GM12878 (cell line): ENCODE data around the gene DNAJC5G. TPM values are rescaled to one million over a fixed set of nuclear protein-coding genes. Genes with fewer than 3 reads are reported as not detected.
"Not testable (repeated sequence)": the region's sequence is repeated elsewhere in the genome, so short reads cannot be mapped to it uniquely, and the experiment has no call there.

Source experiments
- ATAC-seq: fragments of 200-7000 bp; cut with Tn5 transposase; 3 replicates; pipeline ENCODE4 v1.9.1; 2020; ENCODE audit warnings: mild to moderate bottlenecking, moderate library complexity
- BruUV-seq: library from RNA; stranded (reverse); fragments of 400-500 nt; replicated peaks from 2 replicates; lab custom pipeline; 2021; lab: Mats Ljungman, UMichigan
- CTCF ChIA-PET: fragments of 300-600 bp; sonication (Branson Sonifier 250); formaldehyde crosslinking; extraction: SDS; loops from one replicate; lab custom pipeline; 2021; ENCODE audit warnings: inconsistent platforms; lab: Yijun Ruan, JAX
- POLR2A ChIA-PET: fragments of 350-600 bp; formaldehyde crosslinking; extraction: SDS; loops from one replicate; lab custom pipeline; 2021; ENCODE audit warnings: inconsistent platforms; lab: Charles Lee
- RAD21 ChIA-PET: fragments of 300-600 bp; sonication (Branson Sonifier 250); formaldehyde crosslinking; loops from one replicate; lab custom pipeline; 2023; ENCODE audit warnings: antibody characterized with exemption; ENCODE audit not compliant: unreplicated experiment; lab: Charles Lee
- SMC1A ChIA-PET: fragments of 300-600 bp; sonication (Branson Sonifier 250); formaldehyde crosslinking; loops from one replicate; lab custom pipeline; 2023; ENCODE audit not compliant: unreplicated experiment, uncharacterized antibody; lab: Charles Lee
- DNase-seq: peaks from one replicate; pipeline ENCODE4 v3.0.0-alpha.2; 2011; ENCODE audit warnings: low read depth, low spot score
- FAIRE-seq: peaks from 3 replicates; lab custom pipeline; 2011; peaks lifted over from hg19 to GRCh38; lab: Jason Lieb, UNC
- H2AFZ ChIP-seq: 2 replicates; pipeline ENCODE4 v1.6.0; 2011; ENCODE audit warnings: low read depth, low read length, control low read depth; ENCODE audit not compliant: control insufficient read depth
- H3K27ac ChIP-seq: 2 replicates; pipeline ENCODE4 v1.5.1; 2011; ENCODE audit warnings: control low read depth; ENCODE audit not compliant: control insufficient read depth, insufficient read depth
- H3K27me3 ChIP-seq, 2 experiments: replicated peaks in 1 of 2; 2 replicates each; pipeline versions ENCODE4 v1.6.0 to v1.6.1; 2011; ENCODE audit warnings: low read length in 1 of 2; ENCODE audit not compliant: control insufficient read depth in 2 of 2, insufficient read depth in 2 of 2
- H3K36me3 ChIP-seq, 2 experiments: 2 replicates each; pipeline ENCODE4 v1.5.1; 2011; ENCODE audit warnings: low read length in 1 of 2; ENCODE audit not compliant: control insufficient read depth in 2 of 2, insufficient read depth in 2 of 2
- H3K4me1 ChIP-seq: 2 replicates; pipeline ENCODE4 v1.6.1; 2011; ENCODE audit warnings: mild to moderate bottlenecking, low read length, moderate library complexity, mixed read lengths; ENCODE audit not compliant: control insufficient read depth, insufficient read depth
- H3K4me2 ChIP-seq: 2 replicates; pipeline ENCODE4 v1.6.0; 2011; ENCODE audit warnings: control low read depth; ENCODE audit not compliant: control insufficient read depth, insufficient read depth
- H3K4me3 ChIP-seq: fragments of 200-600 bp; sonication (generic); 2 replicates; pipeline ENCODE4 v1.5.1; 2016
- H3K79me2 ChIP-seq: 2 replicates; pipeline ENCODE4 v1.6.0; 2011; ENCODE audit warnings: low read length; ENCODE audit not compliant: control insufficient read depth, insufficient read depth
- H3K9ac ChIP-seq: 2 replicates; pipeline ENCODE4 v1.8.0; 2011; ENCODE audit warnings: low read length, control low read depth, mixed read lengths; ENCODE audit not compliant: control insufficient read depth, insufficient read depth
- H3K9me3 ChIP-seq: replicated peaks from 3 replicates; pipeline ENCODE4 v1.5.1; 2011; ENCODE audit warnings: mild to moderate bottlenecking, low read length; ENCODE audit not compliant: control insufficient read depth, insufficient read depth
- H4K20me1 ChIP-seq: 2 replicates; pipeline ENCODE4 v1.6.0; 2011; ENCODE audit not compliant: control insufficient read depth, insufficient read depth
- SMARCA5 ChIP-seq: fragments of 450-650 bp; IDR thresholded peaks from 2 replicates; pipeline ENCODE4 v1.6.1; 2017; ENCODE audit warnings: mild to moderate bottlenecking
- TBL1XR1 ChIP-seq: IDR thresholded peaks from 2 replicates; pipeline ENCODE4 v1.6.1; 2012; ENCODE audit warnings: low read depth, low read length, improper control_type of control experiment
- WGBS: methylation state at CpG from one replicate; pipeline ENCODE4 v1.1.6; 2016; ENCODE audit warnings: low lambda C conversion rate; ENCODE audit not compliant: insufficient replicate concordance, insufficient coverage; ENCODE audit errors: missing lambda C conversion rate; 5-methylcytosine and 5-hydroxymethylcytosine counted together
- in situ Hi-C: fragments of 300-500 bp; cut with MboI; formaldehyde crosslinking; loops from 9 replicates; pipeline ENCODE4 v1.14.3; 2018; ENCODE audit warnings: mixed read lengths
- intact Hi-C: fragments of 100-400 bp; cut with micrococcal nuclease; formaldehyde crosslinking; loops from one replicate; pipeline ENCODE4 v1.14.2; 2022; ENCODE audit not compliant: unreplicated experiment
- polyA plus RNA-seq, 11 experiments: library from polyadenylated mRNA; depleted of rRNA in 4 of 11; unstranded in 6 of 11; stranded (reverse) in 5 of 11; fragments of >200 nt; fragmentation: Nextera tagmentation in 4 of 11; fragmentation: Illumina TruSeq in 1 of 11; extraction: Ambion mirVana in 4 of 11; extraction: Trizol in 1 of 11; gene quantifications; 1 replicate in 1 of 11; 2 replicates in 10 of 11; pipeline versions ENCODE4 v1.2.1 to v1.2.3, GENCODE V29; 2011 to 2016; ENCODE audit warnings: inconsistent platforms in 2 of 11, missing spikeins in 2 of 11, low read depth in 1 of 11
- total RNA-seq, 4 experiments: library from RNA; depleted of rRNA in 3 of 4; stranded (reverse); fragments of >200 nt in 3 of 4; fragmentation: Illumina TruSeq in 1 of 4; extraction: Trizol in 1 of 4; gene quantifications; 2 replicates each; pipeline versions ENCODE4 v1.2.1 to v1.2.3, GENCODE V29; 2013 to 2021

Gene DNAJC5G
- total and polyA plus RNA-seq, 10 of the 15 experiments (the other 5 are each of a cell fraction or from before 2014, with no cell fraction given) = not detected

DNA sequence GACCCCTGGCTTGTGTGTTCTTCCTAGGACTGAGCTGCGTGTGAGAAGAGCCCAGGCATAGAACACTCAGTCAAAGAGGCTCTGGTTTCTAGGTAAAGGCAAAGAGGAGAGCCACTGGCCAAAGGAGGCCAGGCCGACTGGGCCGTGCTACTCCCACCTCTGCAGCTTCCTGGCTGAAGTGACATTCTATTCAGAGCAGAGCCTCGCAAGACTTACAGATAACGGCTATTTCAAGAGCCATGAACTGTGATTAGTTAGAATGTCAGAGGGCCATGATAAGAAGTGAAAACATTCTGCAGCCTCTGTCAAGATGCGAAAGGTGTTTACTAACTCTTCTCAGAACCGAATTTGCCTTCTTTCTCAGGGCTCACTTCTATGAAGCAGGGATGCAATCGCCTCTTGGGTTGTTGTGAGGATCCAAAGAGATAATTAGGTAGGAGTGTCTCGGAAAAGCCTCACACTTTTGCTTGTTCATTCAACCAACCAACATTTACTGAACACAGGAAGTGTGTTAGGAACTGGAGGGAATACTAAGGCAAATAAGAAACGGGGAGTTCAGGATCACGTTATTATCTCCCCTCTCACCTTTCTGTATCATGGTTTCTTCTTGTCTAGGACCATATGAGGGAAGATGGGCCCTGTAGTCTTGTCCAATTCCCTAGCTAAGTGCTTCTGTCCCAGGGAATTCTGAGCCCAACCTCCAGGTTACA lies 3.4 kb upstream of the DNAJC5G start:
- Histone ChIP-seq H3K79me2 (no peaks in the 10 kb centered on the region), H3K4me3 (no peak overlapping the region), H3K9me3 (no peaks in the 10 kb centered on the region), H3K27me3 (no peaks in the 10 kb centered on the region), H4K20me1 (no peaks in the 10 kb centered on the region), H3K4me1 (peaks cover 4% of the 10 kb centered on the region; the same call in 1 of the 2 replicates), H3K36me3 (no peaks in the 10 kb centered on the region), H3K4me2 (no peak overlapping the region), H3K9ac (no peak overlapping the region), H3K27ac (no peak overlapping the region), H2AFZ (no peak overlapping the region)
- CTCF ChIA-PET = interaction anchor here (0.6 to 7.9 kb wide), 6 partner anchors 7 to 31 kb away, joined by 3 to 52 read pairs (median 4); no protein-coding TSS in a partner anchor
- intact Hi-C loops = no loop called here
- in situ Hi-C loops = no loop called here
- 58% methylated on average over 11 of the region's 11 CpGs for WGBS
- DNase-seq (no peak), ATAC-seq (no peak), FAIRE-seq (no peak)
- SMC1A ChIA-PET = interaction anchor here (1.2 to 1.5 kb wide), 2 partner anchors 8 to 163 kb away, joined by 3 to 9 read pairs; no protein-coding TSS in a partner anchor
- RAD21 ChIA-PET = interaction anchor here (0.8 to 1.2 kb wide), 2 partner anchors 8 to 12 kb away, joined by 3 to 7 read pairs; no protein-coding TSS in a partner anchor
- POLR2A ChIA-PET = interaction anchor here (1.1 kb wide), 1 partner anchor 182 kb away, joined by 8 read pairs; no protein-coding TSS in a partner anchor
- TF ChIP-seq TBL1XR1 (no peak), SMARCA5 (no peak)
- no TSS peak for BruUV-seq

DNA sequence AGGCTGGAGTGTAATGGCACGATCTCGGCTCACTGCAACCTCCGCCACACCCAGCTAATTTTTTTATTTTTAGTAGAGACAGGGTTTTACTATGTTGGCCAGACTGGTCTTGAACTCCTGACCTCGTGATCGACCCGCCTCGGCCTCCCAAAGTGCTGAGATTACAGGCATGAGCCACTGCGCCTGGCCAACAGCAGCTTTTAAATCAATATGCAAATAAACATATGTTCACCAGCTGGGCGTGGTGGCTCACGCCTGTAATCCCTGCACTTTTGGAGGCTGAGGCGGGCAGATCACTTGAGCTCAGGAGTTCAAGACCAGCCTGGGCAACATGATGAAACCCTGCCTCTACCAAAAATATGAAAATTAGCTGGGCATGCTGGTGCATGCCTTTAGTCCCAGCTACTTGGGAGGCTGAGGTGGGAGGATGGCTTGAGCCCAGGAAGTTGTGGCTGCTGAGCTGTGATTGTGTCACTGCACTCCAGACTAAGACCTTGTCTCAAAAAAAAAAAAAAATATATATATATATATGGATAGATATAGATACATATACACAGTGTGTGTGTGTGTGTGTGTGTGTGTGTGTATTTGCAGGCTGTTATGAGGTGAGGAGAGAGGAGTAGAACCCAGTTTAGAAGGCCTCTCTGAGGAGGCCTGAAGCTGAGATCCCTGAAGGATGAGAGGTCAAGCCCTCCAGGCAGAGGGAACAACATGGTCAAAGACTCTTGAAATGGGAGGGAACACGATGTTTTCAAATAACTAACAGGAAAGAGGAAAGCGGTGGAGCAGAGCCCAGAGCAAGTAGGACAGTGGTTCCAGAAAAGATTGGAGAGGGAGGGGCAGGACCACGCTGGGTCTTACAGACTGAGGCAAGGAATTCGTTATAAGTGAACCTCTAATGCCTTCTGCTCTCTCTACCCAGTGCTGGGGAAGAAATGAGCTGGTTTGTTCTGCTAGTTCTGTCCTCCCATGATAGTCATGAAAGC lies 2.4 kb upstream of the DNAJC5G start:
- H3K27me3 ChIP-seq, FAIRE-seq, H3K27ac ChIP-seq, H3K9me3 ChIP-seq, H4K20me1 ChIP-seq, intact Hi-C loops, H2AFZ ChIP-seq, H3K36me3 ChIP-seq, ATAC-seq, H3K79me2 ChIP-seq, DNase-seq, BruUV-seq, H3K4me1 ChIP-seq, H3K9ac ChIP-seq, H3K4me3 ChIP-seq, H3K4me2 ChIP-seq, in situ Hi-C loops: not testable (repeated sequence)
- ChIA-PET SMC1A (interaction anchor here (1.2 to 1.5 kb wide), 2 partner anchors 10 to 30 kb away, joined by 3 read pairs; no protein-coding TSS in a partner anchor), CTCF (interaction anchor here (0.6 to 1.9 kb wide), 9 partner anchors 8 to 541 kb away, joined by 3 to 6 read pairs (median 4); no protein-coding TSS in a partner anchor), RAD21 (interaction anchor here (0.8 to 1.9 kb wide), 3 partner anchors 8 to 30 kb away, joined by 3 to 5 read pairs (median 3); no protein-coding TSS in a partner anchor), POLR2A (interaction anchor here (0.6 to 1.1 kb wide), 2 partner anchors 183 to 212 kb away, joined by 3 to 8 read pairs; no protein-coding TSS in a partner anchor)
- 34% methylated on average over 13 of the region's 15 CpGs for WGBS
